Neural cell (in vitro differentiated cells): ENCODE results near the gene MS4A13.

Experiments used
- EP300 ChIP-seq: fragments of 450-650 bp; conservative IDR thresholded peaks from 2 replicates; pipeline ENCODE4 v1.6.1; 2014; ENCODE audit warnings: antibody characterized with exemption, mild to moderate bottlenecking, moderate library complexity; ENCODE audit not compliant: poor library complexity, severe bottlenecking
- EZH2 ChIP-seq: fragments of 200-600, 300-800 bp; shearing (Covaris generic), sonication (generic); IDR thresholded peaks from 2 replicates; pipeline ENCODE4 v1.6.1; 2014; ENCODE audit warnings: antibody characterized with exemption, low read length, borderline replicate concordance, mild to moderate bottlenecking; ENCODE audit not compliant: insufficient read depth, poor library complexity, severe bottlenecking
- POLR2AphosphoS5 ChIP-seq: IDR thresholded peaks from 2 replicates; pipeline ENCODE4 v1.6.1; 2012
- RAD21 ChIP-seq: fragments of 450-650 bp; conservative IDR thresholded peaks from 2 replicates; pipeline ENCODE4 v1.6.1; 2014; ENCODE audit warnings: antibody characterized with exemption, mild to moderate bottlenecking, moderate library complexity
- TAF1 ChIP-seq: IDR thresholded peaks from 2 replicates; pipeline ENCODE4 v1.6.1; 2012; ENCODE audit warnings: low read depth
- TF ChIP-seq, protein P1 (sequence below): IDR thresholded peaks from 2 replicates; pipeline ENCODE4 v1.6.1; 2012; ENCODE audit warnings: borderline replicate concordance
- TF ChIP-seq, protein P2 (sequence below): fragments of 450-650 bp; IDR thresholded peaks from 2 replicates; pipeline ENCODE4 v1.5.1; 2014; ENCODE audit warnings: antibody characterized with exemption, mild to moderate bottlenecking, moderate library complexity; ENCODE audit not compliant: poor library complexity, severe bottlenecking

DNA sequence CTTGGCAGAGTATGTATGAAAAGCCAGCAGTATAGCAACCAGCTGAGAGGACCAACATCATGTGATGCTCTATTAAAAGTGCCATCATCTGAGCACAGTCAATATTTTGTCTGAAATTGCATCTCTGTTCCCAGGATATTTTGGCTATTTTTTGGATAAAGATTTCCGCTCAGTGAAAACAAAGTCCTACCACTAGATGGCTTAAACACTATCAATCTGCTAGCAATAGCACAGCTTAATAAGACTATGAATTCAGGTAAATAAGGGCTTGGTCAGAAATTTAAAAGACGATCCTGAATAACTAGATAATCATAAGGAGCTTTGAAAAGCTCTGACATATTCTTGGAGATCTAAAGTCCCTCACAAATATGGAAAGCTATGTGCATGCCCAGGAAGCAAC is 74.4 kb downstream of the MS4A13 start:
- TF ChIP-seq EZH2: no peak
- TF ChIP-seq, protein P1, sequence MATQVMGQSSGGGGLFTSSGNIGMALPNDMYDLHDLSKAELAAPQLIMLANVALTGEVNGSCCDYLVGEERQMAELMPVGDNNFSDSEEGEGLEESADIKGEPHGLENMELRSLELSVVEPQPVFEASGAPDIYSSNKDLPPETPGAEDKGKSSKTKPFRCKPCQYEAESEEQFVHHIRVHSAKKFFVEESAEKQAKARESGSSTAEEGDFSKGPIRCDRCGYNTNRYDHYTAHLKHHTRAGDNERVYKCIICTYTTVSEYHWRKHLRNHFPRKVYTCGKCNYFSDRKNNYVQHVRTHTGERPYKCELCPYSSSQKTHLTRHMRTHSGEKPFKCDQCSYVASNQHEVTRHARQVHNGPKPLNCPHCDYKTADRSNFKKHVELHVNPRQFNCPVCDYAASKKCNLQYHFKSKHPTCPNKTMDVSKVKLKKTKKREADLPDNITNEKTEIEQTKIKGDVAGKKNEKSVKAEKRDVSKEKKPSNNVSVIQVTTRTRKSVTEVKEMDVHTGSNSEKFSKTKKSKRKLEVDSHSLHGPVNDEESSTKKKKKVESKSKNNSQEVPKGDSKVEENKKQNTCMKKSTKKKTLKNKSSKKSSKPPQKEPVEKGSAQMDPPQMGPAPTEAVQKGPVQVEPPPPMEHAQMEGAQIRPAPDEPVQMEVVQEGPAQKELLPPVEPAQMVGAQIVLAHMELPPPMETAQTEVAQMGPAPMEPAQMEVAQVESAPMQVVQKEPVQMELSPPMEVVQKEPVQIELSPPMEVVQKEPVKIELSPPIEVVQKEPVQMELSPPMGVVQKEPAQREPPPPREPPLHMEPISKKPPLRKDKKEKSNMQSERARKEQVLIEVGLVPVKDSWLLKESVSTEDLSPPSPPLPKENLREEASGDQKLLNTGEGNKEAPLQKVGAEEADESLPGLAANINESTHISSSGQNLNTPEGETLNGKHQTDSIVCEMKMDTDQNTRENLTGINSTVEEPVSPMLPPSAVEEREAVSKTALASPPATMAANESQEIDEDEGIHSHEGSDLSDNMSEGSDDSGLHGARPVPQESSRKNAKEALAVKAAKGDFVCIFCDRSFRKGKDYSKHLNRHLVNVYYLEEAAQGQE: no peak
- no peak for TF ChIP-seq TAF1
- TF ChIP-seq, protein P2, sequence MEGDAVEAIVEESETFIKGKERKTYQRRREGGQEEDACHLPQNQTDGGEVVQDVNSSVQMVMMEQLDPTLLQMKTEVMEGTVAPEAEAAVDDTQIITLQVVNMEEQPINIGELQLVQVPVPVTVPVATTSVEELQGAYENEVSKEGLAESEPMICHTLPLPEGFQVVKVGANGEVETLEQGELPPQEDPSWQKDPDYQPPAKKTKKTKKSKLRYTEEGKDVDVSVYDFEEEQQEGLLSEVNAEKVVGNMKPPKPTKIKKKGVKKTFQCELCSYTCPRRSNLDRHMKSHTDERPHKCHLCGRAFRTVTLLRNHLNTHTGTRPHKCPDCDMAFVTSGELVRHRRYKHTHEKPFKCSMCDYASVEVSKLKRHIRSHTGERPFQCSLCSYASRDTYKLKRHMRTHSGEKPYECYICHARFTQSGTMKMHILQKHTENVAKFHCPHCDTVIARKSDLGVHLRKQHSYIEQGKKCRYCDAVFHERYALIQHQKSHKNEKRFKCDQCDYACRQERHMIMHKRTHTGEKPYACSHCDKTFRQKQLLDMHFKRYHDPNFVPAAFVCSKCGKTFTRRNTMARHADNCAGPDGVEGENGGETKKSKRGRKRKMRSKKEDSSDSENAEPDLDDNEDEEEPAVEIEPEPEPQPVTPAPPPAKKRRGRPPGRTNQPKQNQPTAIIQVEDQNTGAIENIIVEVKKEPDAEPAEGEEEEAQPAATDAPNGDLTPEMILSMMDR: no peak
- no peak for TF ChIP-seq RAD21
- TF ChIP-seq EP300: no peak
- TF ChIP-seq POLR2AphosphoS5: no peak
